HEK293 (cell line): ENCODE results near the gene TMEM218.

Experiments used
- CTCF ChIA-PET: fragments of 350-600 bp; formaldehyde crosslinking; extraction: SDS; loops from one replicate; lab custom pipeline; 2021; ENCODE audit warnings: antibody characterized with exemption; lab: Yijun Ruan, JAX
- POLR2A ChIA-PET: fragments of 300-600 bp; formaldehyde crosslinking; extraction: SDS; loops from one replicate; lab custom pipeline; 2020; ENCODE audit warnings: antibody characterized with exemption, inconsistent platforms; lab: Yijun Ruan, JAX
- H3K27ac ChIP-seq: fragments of 200-500 bp; sonication (Bioruptor generic); 2 replicates; pipeline ENCODE4 v1.5.1; 2014; ENCODE audit warnings: low read depth, low read length, control low read depth, inconsistent platforms; ENCODE audit errors: extremely low read depth
- H3K36me3 ChIP-seq, 2 experiments: fragments of 200-500 bp in 1 of 2; sonication (Bioruptor generic) in 1 of 2; 1 replicate in 1 of 2; 2 replicates in 1 of 2; pipeline ENCODE4 v1.5.1; 2014 to 2017; ENCODE audit warnings: inconsistent platforms in 2 of 2, low read length in 2 of 2; ENCODE audit not compliant: control insufficient read depth in 2 of 2, insufficient read depth in 1 of 2
- H3K4me1 ChIP-seq: fragments of 200-500 bp; sonication (Bioruptor generic); 2 replicates; pipeline ENCODE4 v1.5.1; 2014; ENCODE audit warnings: mild to moderate bottlenecking, low read length, inconsistent platforms; ENCODE audit not compliant: control insufficient read depth, insufficient read depth
- H3K4me3 ChIP-seq: 2 replicates; pipeline ENCODE4 v1.5.1; 2011; ENCODE audit warnings: low read depth, mild to moderate bottlenecking, control low read depth, low read length, moderate library complexity
- H3K9me3 ChIP-seq: fragments of 200-500 bp; sonication (Bioruptor generic); 2 replicates; pipeline ENCODE4 v1.5.1; 2014; ENCODE audit warnings: low read depth, low read length, inconsistent platforms; ENCODE audit not compliant: control insufficient read depth, insufficient read depth
- HOXA7 ChIP-seq: sonication (generic); formaldehyde crosslinking; IDR thresholded peaks from 2 replicates; pipeline ENCODE4 v1.8.1; 2022; ENCODE audit warnings: missing genetic modification reagents, borderline replicate concordance
- KLF1 ChIP-seq: fragments of 450-650 bp; formaldehyde crosslinking; IDR thresholded peaks from 2 replicates; pipeline ENCODE4 v1.5.1; 2016; ENCODE audit warnings: missing biosample characterization, missing genetic modification characterization
- OSR2 ChIP-seq: fragments of 450-650 bp; formaldehyde crosslinking; IDR thresholded peaks from 2 replicates; pipeline ENCODE4 v1.5.1; 2016; ENCODE audit warnings: missing biosample characterization, missing genetic modification characterization
- RBAK ChIP-seq: fragments of 450-650 bp; formaldehyde crosslinking; IDR thresholded peaks from 2 replicates; pipeline ENCODE4 v1.5.1; 2016; ENCODE audit warnings: missing biosample characterization, missing genetic modification characterization
- SCRT1 ChIP-seq: fragments of 450-650 bp; formaldehyde crosslinking; IDR thresholded peaks from 2 replicates; pipeline ENCODE4 v1.5.1; 2016; ENCODE audit warnings: missing biosample characterization, missing genetic modification characterization, borderline replicate concordance
- SP2 ChIP-seq: fragments of 450-650 bp; formaldehyde crosslinking; IDR thresholded peaks from 2 replicates; pipeline ENCODE4 v1.5.1; 2016; ENCODE audit warnings: missing biosample characterization, missing genetic modification characterization
- TCF7L2 ChIP-seq: IDR thresholded peaks from 2 replicates; pipeline ENCODE4 v1.6.1; 2011; ENCODE audit warnings: low read depth, mild to moderate bottlenecking, inconsistent platforms, low read length, moderate library complexity, borderline replicate concordance
- WT1 ChIP-seq: fragments of 450-650 bp; formaldehyde crosslinking; IDR thresholded peaks from 2 replicates; pipeline ENCODE4 v1.5.1; 2016; ENCODE audit warnings: missing biosample characterization, missing genetic modification characterization
- ZBTB6 ChIP-seq: fragments of 450-650 bp; formaldehyde crosslinking; IDR thresholded peaks from 2 replicates; pipeline ENCODE4 v1.5.1; 2017; ENCODE audit warnings: missing biosample characterization, missing genetic modification characterization
- ZBTB7A ChIP-seq: fragments of 450-650 bp; formaldehyde crosslinking; IDR thresholded peaks from 2 replicates; pipeline ENCODE4 v1.5.1; 2016; ENCODE audit warnings: low read depth, missing biosample characterization, missing genetic modification characterization
- ZNF121 ChIP-seq: fragments of 450-650 bp; formaldehyde crosslinking; IDR thresholded peaks from 2 replicates; pipeline ENCODE4 v1.5.1; 2016; ENCODE audit warnings: missing biosample characterization, missing genetic modification characterization
- ZNF132 ChIP-seq: fragments of 450-650 bp; formaldehyde crosslinking; IDR thresholded peaks from 2 replicates; pipeline ENCODE4 v1.5.1; 2017; ENCODE audit warnings: missing biosample characterization, missing genetic modification characterization, borderline replicate concordance
- ZNF133 ChIP-seq: fragments of 450-650 bp; formaldehyde crosslinking; IDR thresholded peaks from 2 replicates; pipeline ENCODE4 v1.5.1; 2016; ENCODE audit warnings: missing biosample characterization, missing genetic modification characterization
- ZNF19 ChIP-seq: fragments of 450-650 bp; formaldehyde crosslinking; IDR thresholded peaks from 2 replicates; pipeline ENCODE4; 2016; ENCODE audit warnings: missing biosample characterization, missing genetic modification characterization, low read depth
- ZNF24 ChIP-seq: fragments of 450-650 bp; formaldehyde crosslinking; IDR thresholded peaks from 2 replicates; pipeline ENCODE4 v1.5.1; 2016; ENCODE audit warnings: missing biosample characterization, missing genetic modification characterization
- ZNF248 ChIP-seq: fragments of 450-650 bp; formaldehyde crosslinking; IDR thresholded peaks from 2 replicates; pipeline ENCODE4 v1.5.1; 2017; ENCODE audit warnings: missing biosample characterization, missing genetic modification characterization
- ZNF274 ChIP-seq, 2 experiments: fragments of 200-500 bp in 1 of 2; fragments of 450-650 bp in 1 of 2; sonication (Bioruptor generic) in 1 of 2; formaldehyde crosslinking in 1 of 2; IDR thresholded peaks; 2 replicates each; pipeline versions ENCODE4 v1.5.1 to v1.6.1; 2014 to 2016; ENCODE audit warnings: borderline replicate concordance in 1 of 2, inconsistent platforms in 1 of 2, low read length in 1 of 2, missing biosample characterization in 1 of 2, missing genetic modification characterization in 1 of 2
- ZNF280D ChIP-seq: fragments of 450-650 bp; formaldehyde crosslinking; IDR thresholded peaks from 2 replicates; pipeline ENCODE4 v1.5.1; 2016; ENCODE audit warnings: missing biosample characterization, missing genetic modification characterization
- ZNF335 ChIP-seq: fragments of 450-650 bp; formaldehyde crosslinking; conservative IDR thresholded peaks from 2 replicates; pipeline ENCODE4 v1.5.1; 2016; ENCODE audit warnings: missing biosample characterization, missing genetic modification characterization
- ZNF394 ChIP-seq: fragments of 450-650 bp; formaldehyde crosslinking; IDR thresholded peaks from 2 replicates; pipeline ENCODE4 v1.5.1; 2016; ENCODE audit warnings: missing biosample characterization, missing genetic modification characterization, mild to moderate bottlenecking, moderate library complexity, borderline replicate concordance
- ZNF416 ChIP-seq: fragments of 450-650 bp; formaldehyde crosslinking; IDR thresholded peaks from 2 replicates; pipeline ENCODE4 v1.5.1; 2016; ENCODE audit warnings: missing biosample characterization, missing genetic modification characterization
- ZNF423 ChIP-seq: fragments of 450-650 bp; formaldehyde crosslinking; IDR thresholded peaks from 2 replicates; pipeline ENCODE4 v1.5.1; 2016; ENCODE audit warnings: missing biosample characterization, missing genetic modification characterization
- ZNF510 ChIP-seq: fragments of 450-650 bp; formaldehyde crosslinking; IDR thresholded peaks from 2 replicates; pipeline ENCODE4 v1.5.1; 2018; ENCODE audit warnings: mild to moderate bottlenecking, missing genetic modification characterization, missing biosample characterization; ENCODE audit not compliant: insufficient replicate concordance
- ZNF560 ChIP-seq: fragments of 450-650 bp; formaldehyde crosslinking; IDR thresholded peaks from 2 replicates; pipeline ENCODE4 v1.5.1; 2017; ENCODE audit warnings: missing biosample characterization, missing genetic modification characterization, borderline replicate concordance
- ZNF626 ChIP-seq: fragments of 450-650 bp; sonication (Bioruptor Pico); formaldehyde crosslinking; IDR thresholded peaks from 2 replicates; pipeline ENCODE4 v1.5.1; 2018; ENCODE audit warnings: missing biosample characterization, missing genetic modification characterization, inconsistent platforms
- ZNF629 ChIP-seq: fragments of 450-650 bp; formaldehyde crosslinking; IDR thresholded peaks from 2 replicates; pipeline ENCODE4 v1.5.1; 2017; ENCODE audit warnings: missing biosample characterization, missing genetic modification characterization
- ZNF701 ChIP-seq: fragments of 450-650 bp; formaldehyde crosslinking; IDR thresholded peaks from 2 replicates; pipeline ENCODE4 v1.5.1; 2016; ENCODE audit warnings: missing biosample characterization, missing genetic modification characterization
- ZNF747 ChIP-seq: fragments of 450-650 bp; formaldehyde crosslinking; IDR thresholded peaks from 2 replicates; pipeline ENCODE4 v1.5.1; 2016; ENCODE audit warnings: missing biosample characterization, missing genetic modification characterization
- ZNF791 ChIP-seq: fragments of 450-650 bp; formaldehyde crosslinking; IDR thresholded peaks from 2 replicates; pipeline ENCODE4 v1.5.1; 2016; ENCODE audit warnings: missing biosample characterization, missing genetic modification characterization
- ZSCAN16 ChIP-seq: fragments of 450-650 bp; formaldehyde crosslinking; IDR thresholded peaks from 2 replicates; pipeline ENCODE4 v1.5.1; 2016; ENCODE audit warnings: missing biosample characterization, missing genetic modification characterization
- ZSCAN30 ChIP-seq: fragments of 450-650 bp; IDR thresholded peaks from 2 replicates; pipeline ENCODE4 v1.5.1; 2018; ENCODE audit warnings: missing biosample characterization, mild to moderate bottlenecking, missing genetic modification characterization, moderate library complexity
- ZXDB ChIP-seq: fragments of 450-650 bp; formaldehyde crosslinking; IDR thresholded peaks from 2 replicates; pipeline ENCODE4 v1.5.1; 2016; ENCODE audit warnings: missing biosample characterization, missing genetic modification characterization

The TMEM218 gene

GRCh38 chr11:125084057-125084416, 27.4 kb downstream of the TMEM218 start:
- Histone ChIP-seq H3K9me3 (no peaks in the 10 kb centered on the region), H3K4me3 (no peak overlapping the region), H3K36me3 (peaks cover 0 to 13% of the 10 kb centered on the region in 2 experiments; a peak in 1 of 3 replicates), H3K27ac (no peak overlapping the region), H3K4me1 (no peaks in the 10 kb centered on the region)
- ChIA-PET POLR2A (no interaction called here), CTCF (interaction anchor here (1.0 kb wide), 1 partner anchor 344 kb away, joined by 3 read pairs; no protein-coding TSS in a partner anchor)
- no peak for TF ChIP-seq ZNF629 (tag by site-specific recombination)
- no peak for TF ChIP-seq ZNF791
- no peak for TF ChIP-seq ZNF701
- no peak for TF ChIP-seq ZNF132 (tag by site-specific recombination)
- no peak for TF ChIP-seq ZNF121 (tag by site-specific recombination)
- TF ChIP-seq ZBTB6 (tag by site-specific recombination), result no peak
- TF ChIP-seq ZNF423 (tag by site-specific recombination), result no peak
- no peak for TF ChIP-seq ZNF416 (tag by site-specific recombination)
- no peak for TF ChIP-seq ZNF335
- no peak for TF ChIP-seq ZNF626 (tag by site-specific recombination)
- TF ChIP-seq ZSCAN30 (tag by site-specific recombination), result no peak
- TF ChIP-seq TCF7L2, result no peak
- no peak for TF ChIP-seq ZSCAN16 (tag by site-specific recombination)
- TF ChIP-seq ZNF394 (tag by site-specific recombination), result no peak
- TF ChIP-seq RBAK, result no peak
- no peak for TF ChIP-seq ZNF510

GRCh38 chr11:125083312-125084056, 27.9 kb downstream of the TMEM218 start:
- no peak for TF ChIP-seq ZNF560 (tag by site-specific recombination)
- TF ChIP-seq ZNF280D (tag by site-specific recombination), result no peak
- TF ChIP-seq ZNF133 (tag by site-specific recombination), result no peak
- TF ChIP-seq ZNF132 (tag by site-specific recombination), result no peak
- no peak for TF ChIP-seq ZNF274 (IDR thresholded peaks at IDR 0.05; ENCODE audit: low read length)
- TF ChIP-seq ZNF274 (tag by site-specific recombination; IDR thresholded peaks at IDR 0.05; ENCODE audit: borderline replicate concordance), result no peak
- no peak for TF ChIP-seq ZBTB7A (tag by site-specific recombination)
- no peak for TF ChIP-seq ZNF19 (tag by site-specific recombination)
- TF ChIP-seq OSR2, result no peak
- TF ChIP-seq SP2 (tag by site-specific recombination), result no peak
- TF ChIP-seq ZNF24 (tag by site-specific recombination), result no peak
- TF ChIP-seq ZXDB (tag by site-specific recombination), result no peak
- no peak for TF ChIP-seq HOXA7
- TF ChIP-seq ZNF747 (tag by site-specific recombination), result no peak
- no peak for TF ChIP-seq SCRT1 (tag by site-specific recombination)
- TF ChIP-seq KLF1 (tag by site-specific recombination), result no peak
- TF ChIP-seq ZNF248 (tag by site-specific recombination), result no peak
- no peak for TF ChIP-seq WT1 (tag by site-specific recombination)
- ChIA-PET POLR2A (no interaction called here), CTCF (interaction anchor here (1.0 to 1.2 kb wide), 2 partner anchors 345 to 349 kb away, joined by 3 to 4 read pairs; no protein-coding TSS in a partner anchor)
- peaks cover 0 to 13% of the 10 kb centered on the region in 2 experiments; a peak in 1 of 3 replicates for H3K36me3 ChIP-seq
- H3K4me1 ChIP-seq, result no peaks in the 10 kb centered on the region
- no peak overlapping the region for H3K27ac ChIP-seq
- no peak overlapping the region for H3K4me3 ChIP-seq
- no peaks in the 10 kb centered on the region for H3K9me3 ChIP-seq
